ENCODE data around the gene SGTA. TPM values are rescaled to one million over a fixed set of nuclear protein-coding genes. Genes with fewer than 3 reads are reported as not detected.

Gene SGTA, protein sequence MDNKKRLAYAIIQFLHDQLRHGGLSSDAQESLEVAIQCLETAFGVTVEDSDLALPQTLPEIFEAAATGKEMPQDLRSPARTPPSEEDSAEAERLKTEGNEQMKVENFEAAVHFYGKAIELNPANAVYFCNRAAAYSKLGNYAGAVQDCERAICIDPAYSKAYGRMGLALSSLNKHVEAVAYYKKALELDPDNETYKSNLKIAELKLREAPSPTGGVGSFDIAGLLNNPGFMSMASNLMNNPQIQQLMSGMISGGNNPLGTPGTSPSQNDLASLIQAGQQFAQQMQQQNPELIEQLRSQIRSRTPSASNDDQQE
- polyA plus RNA-seq (2012; ENCODE audit: insufficient read length, low read depth), result 129 TPM

DNA sequence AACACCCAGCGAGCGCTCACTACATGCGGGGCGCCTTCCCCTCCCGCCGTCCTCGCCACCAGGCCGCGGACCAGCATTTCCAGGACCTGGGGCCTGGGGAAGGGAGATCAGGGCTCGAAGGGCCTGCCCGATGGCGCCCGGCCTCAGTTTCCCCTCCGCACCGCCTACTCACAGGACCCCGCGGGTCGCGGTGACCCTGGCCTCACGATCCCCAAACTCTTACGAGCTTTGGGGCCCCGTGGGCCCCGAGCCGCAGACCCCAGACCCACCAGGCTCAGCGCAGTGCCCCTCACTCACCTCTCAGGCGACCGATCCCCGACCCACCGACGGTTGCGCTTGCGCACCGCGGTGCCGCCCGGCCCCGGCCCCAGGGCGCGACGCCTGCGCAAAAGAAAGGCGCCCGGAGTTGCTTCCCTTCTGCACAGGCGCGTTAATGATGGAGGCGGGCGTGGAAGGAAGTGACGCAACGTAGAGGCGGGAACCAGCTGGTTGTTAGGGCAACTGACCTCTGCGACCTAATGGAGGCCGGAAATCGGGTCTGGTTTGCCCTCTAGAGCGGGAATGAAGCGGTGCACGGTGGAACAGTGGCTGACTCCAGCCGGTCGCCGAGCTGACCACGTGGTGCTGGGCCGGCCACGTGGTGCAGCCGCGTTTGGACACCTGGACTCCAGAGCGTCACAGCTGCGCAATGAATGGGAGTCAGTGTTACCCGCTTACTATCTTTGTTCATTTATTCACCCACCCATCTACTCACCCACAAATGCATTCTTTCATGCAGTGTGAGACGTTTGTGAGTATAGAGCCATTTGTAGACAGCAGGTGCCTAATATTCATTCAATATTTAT is at the start of gene SGTA:
Gene SGTA, minus strand, starts transcription at position 338 of the 845 bp plus-strand sequence. CDS start 14,205 bp downstream, outside the sequence.
- peak; percentile 80; the same call in 1 of the 2 replicates for TF ChIP-seq TAF1 (IDR thresholded peaks at IDR 0.05; ENCODE audit: borderline replicate concordance, insufficient read depth, low read length)
- TF ChIP-seq, protein P1, sequence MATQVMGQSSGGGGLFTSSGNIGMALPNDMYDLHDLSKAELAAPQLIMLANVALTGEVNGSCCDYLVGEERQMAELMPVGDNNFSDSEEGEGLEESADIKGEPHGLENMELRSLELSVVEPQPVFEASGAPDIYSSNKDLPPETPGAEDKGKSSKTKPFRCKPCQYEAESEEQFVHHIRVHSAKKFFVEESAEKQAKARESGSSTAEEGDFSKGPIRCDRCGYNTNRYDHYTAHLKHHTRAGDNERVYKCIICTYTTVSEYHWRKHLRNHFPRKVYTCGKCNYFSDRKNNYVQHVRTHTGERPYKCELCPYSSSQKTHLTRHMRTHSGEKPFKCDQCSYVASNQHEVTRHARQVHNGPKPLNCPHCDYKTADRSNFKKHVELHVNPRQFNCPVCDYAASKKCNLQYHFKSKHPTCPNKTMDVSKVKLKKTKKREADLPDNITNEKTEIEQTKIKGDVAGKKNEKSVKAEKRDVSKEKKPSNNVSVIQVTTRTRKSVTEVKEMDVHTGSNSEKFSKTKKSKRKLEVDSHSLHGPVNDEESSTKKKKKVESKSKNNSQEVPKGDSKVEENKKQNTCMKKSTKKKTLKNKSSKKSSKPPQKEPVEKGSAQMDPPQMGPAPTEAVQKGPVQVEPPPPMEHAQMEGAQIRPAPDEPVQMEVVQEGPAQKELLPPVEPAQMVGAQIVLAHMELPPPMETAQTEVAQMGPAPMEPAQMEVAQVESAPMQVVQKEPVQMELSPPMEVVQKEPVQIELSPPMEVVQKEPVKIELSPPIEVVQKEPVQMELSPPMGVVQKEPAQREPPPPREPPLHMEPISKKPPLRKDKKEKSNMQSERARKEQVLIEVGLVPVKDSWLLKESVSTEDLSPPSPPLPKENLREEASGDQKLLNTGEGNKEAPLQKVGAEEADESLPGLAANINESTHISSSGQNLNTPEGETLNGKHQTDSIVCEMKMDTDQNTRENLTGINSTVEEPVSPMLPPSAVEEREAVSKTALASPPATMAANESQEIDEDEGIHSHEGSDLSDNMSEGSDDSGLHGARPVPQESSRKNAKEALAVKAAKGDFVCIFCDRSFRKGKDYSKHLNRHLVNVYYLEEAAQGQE (IDR thresholded peaks at IDR 0.05; ENCODE audit: insufficient read depth in 1 of 2, low read depth in 2 of 2, low read length in 2 of 2), result 0 out of 4 replicates have a peak, but pooled peaks of 1 of the 2 experiments have one; percentile 11
- TF ChIP-seq FOXP2 (optimal IDR thresholded peaks at IDR 0.05; ENCODE audit: borderline replicate concordance, extremely low read depth, extremely low read length, insufficient read depth), result peak; percentile 88
- peak; percentile 91 for TF ChIP-seq POLR2AphosphoS5 (IDR thresholded peaks at IDR 0.05; ENCODE audit: low read depth, low read length)
- no peak for TF ChIP-seq SIN3A (IDR thresholded peaks at IDR 0.05; ENCODE audit: borderline replicate concordance, insufficient read depth, low read length)

DNA sequence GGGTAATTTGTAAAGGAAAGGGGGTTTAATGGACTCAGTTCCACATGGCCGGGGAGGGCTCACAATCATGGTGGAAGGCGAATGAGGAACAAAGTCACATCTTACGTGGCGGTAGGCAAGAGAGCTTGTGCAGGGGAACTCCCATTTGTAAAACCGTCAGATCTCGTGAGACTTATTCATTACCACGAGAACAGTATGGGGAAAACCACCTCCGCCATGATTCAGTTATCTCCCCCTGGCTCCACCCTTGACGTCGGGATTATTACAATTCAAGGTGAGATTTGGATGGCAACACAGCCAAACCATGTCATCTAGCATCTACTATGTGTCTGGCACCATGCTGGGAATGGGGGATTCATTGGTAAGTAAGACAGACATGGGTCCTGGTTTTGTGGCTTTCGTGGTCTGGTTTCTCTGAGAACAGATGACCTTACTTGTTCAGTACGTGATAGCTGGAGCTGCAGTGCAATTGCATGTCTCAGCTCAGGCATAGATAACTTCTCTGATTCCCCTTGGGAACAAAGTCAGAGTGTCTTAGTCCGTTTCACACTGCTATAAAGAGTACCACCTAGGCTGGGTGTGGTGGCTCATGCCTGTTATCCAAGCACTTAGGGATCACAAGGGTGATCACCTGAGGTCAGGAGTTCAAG is 44.9 kb upstream of the SGTA start:
- TF ChIP-seq FOXP2 (optimal IDR thresholded peaks at IDR 0.05; ENCODE audit: borderline replicate concordance, extremely low read depth, extremely low read length, insufficient read depth), result no peak
- TF ChIP-seq TAF1 (IDR thresholded peaks at IDR 0.05; ENCODE audit: borderline replicate concordance, insufficient read depth, low read length), result no peak
- TF ChIP-seq, protein P1 (IDR thresholded peaks at IDR 0.05; ENCODE audit: insufficient read depth in 1 of 2, low read depth in 2 of 2, low read length in 2 of 2), result no peak
- TF ChIP-seq POLR2AphosphoS5 (IDR thresholded peaks at IDR 0.05; ENCODE audit: low read depth, low read length), result no peak
- TF ChIP-seq SIN3A (IDR thresholded peaks at IDR 0.05; ENCODE audit: borderline replicate concordance, insufficient read depth, low read length), result no peak

DNA sequence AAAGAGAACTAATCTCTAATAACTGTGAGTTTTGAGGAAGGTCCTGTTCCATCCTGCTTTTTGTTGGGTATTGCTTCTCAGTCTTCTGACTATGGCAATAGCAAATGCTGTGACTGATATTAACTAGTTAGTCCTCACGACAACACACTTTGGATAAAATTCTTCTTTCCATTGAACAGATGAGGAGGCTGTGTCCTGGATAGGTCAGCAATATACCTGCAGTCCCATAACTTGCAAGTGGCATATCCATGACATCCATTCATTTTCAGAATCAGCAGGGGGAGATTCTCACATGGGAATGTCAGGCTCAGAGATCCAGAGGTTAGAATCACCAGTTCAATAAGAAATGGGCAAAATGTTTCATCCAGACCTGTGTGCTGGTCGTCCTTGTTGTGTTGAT is 43.9 kb upstream of the SGTA start:
- TF ChIP-seq, protein P1 (IDR thresholded peaks at IDR 0.05; ENCODE audit: insufficient read depth in 1 of 2, low read depth in 2 of 2, low read length in 2 of 2), result no peak
- no peak for TF ChIP-seq POLR2AphosphoS5 (IDR thresholded peaks at IDR 0.05; ENCODE audit: low read depth, low read length)

DNA sequence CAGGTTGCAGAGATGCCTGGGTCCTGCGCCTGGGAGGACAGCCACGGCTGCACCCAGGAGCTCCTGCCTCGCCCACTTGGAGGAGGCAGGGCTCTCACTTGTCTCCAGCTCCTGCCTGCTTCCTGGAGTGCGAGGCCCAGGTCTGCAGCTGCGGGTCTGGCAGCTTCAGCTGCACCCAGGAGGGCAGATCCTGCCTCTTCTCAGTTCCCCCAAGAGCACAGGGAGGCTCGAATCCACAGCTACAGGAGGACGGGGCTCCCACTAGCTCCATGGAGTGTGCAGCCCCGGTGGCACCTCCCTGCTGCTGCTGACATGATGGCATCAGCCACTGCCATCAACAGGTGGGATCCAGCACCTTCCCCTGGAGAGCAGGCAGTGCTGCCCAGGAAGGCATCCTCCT is 41.1 kb upstream of the SGTA start:
- TF ChIP-seq SIN3A (IDR thresholded peaks at IDR 0.05; ENCODE audit: borderline replicate concordance, insufficient read depth, low read length) (no peak), TAF1 (IDR thresholded peaks at IDR 0.05; ENCODE audit: borderline replicate concordance, insufficient read depth, low read length) (no peak), POLR2AphosphoS5 (IDR thresholded peaks at IDR 0.05; ENCODE audit: low read depth, low read length) (no peak)

DNA sequence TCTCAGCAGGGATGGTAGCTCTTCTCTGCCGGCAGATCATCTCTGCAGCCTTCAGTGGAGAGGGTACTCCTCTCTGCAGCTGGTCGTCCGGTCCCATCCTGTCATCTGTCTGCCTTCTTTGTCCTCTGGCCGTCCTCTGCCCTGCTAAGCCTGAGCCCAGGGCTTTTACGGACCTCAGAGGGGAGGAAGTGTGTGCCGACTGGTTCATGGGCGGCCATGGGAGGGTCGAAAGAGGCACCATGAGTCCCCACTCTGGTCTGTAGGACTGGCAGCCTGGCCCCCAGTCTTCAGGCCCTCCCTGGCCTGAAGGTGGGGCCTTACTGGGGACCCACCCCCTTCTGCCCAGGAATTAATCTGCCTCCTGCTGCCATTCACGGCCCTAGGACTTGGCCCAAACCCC is 40.6 kb upstream of the SGTA start:
- no peak for TF ChIP-seq TAF1 (IDR thresholded peaks at IDR 0.05; ENCODE audit: borderline replicate concordance, insufficient read depth, low read length)
- no peak for TF ChIP-seq SIN3A (IDR thresholded peaks at IDR 0.05; ENCODE audit: borderline replicate concordance, insufficient read depth, low read length)
- no peak for TF ChIP-seq FOXP2 (optimal IDR thresholded peaks at IDR 0.05; ENCODE audit: borderline replicate concordance, extremely low read depth, extremely low read length, insufficient read depth)
- TF ChIP-seq, protein P1 (IDR thresholded peaks at IDR 0.05; ENCODE audit: insufficient read depth in 1 of 2, low read depth in 2 of 2, low read length in 2 of 2), result no peak
- no peak for TF ChIP-seq POLR2AphosphoS5 (IDR thresholded peaks at IDR 0.05; ENCODE audit: low read depth, low read length)

All from PFSK-1 (cell line).